WTC11 (cell line): Measurements from ENCODE around the gene ARHGEF28. TPM values are rescaled to one million over a fixed set of nuclear protein-coding genes. Genes with fewer than 3 reads are reported as not detected.

Experiments used
- ATAC-seq: fragments of 200-7000 bp; cut with Tn5 transposase; 2 replicates; pipeline ENCODE4 v1.10.0; 2021; ENCODE audit warnings: mild to moderate bottlenecking, moderate library complexity
- CTCF ChIA-PET: fragments of 300-600 bp; sonication (Branson Sonifier 250); formaldehyde crosslinking; loops from one replicate; lab custom pipeline; 2021; ENCODE audit warnings: antibody characterized with exemption; lab: Charles Lee
- POLR2A ChIA-PET: fragments of 350-600 bp; sonication (Branson Sonifier 250); formaldehyde crosslinking; loops from one replicate; lab custom pipeline; 2021; ENCODE audit warnings: antibody characterized with exemption; lab: Charles Lee
- DNase-seq: peaks from one replicate; pipeline ENCODE4 v3.0.0; 2021; ENCODE audit warnings: low spot score
- H3K27ac Mint-ChIP-seq: 2 replicates; pipeline ENCODE4 v1.8.0; 2021; ENCODE audit warnings: mixed read lengths
- H3K27me3 Mint-ChIP-seq: 2 replicates; pipeline ENCODE4 v1.8.0; 2021; ENCODE audit warnings: low read depth, mild to moderate bottlenecking, moderate library complexity, mixed read lengths
- H3K36me3 Mint-ChIP-seq: 2 replicates; pipeline ENCODE4 v1.8.0; 2021; ENCODE audit warnings: mixed read lengths
- H3K4me1 Mint-ChIP-seq: 2 replicates; pipeline ENCODE4 v1.8.0; 2022; ENCODE audit warnings: mixed read lengths
- H3K4me3 Mint-ChIP-seq: 2 replicates; pipeline ENCODE4 v1.8.0; 2021; ENCODE audit warnings: mild to moderate bottlenecking, moderate library complexity, mixed read lengths
- H3K9me3 Mint-ChIP-seq: 2 replicates; pipeline ENCODE4 v1.8.0; 2021; ENCODE audit warnings: mixed read lengths
- CREB1 ChIP-seq: sonication (generic); formaldehyde crosslinking; IDR thresholded peaks from 2 replicates; pipeline ENCODE4 v1.8.0; 2023; ENCODE audit warnings: mild to moderate bottlenecking, missing genetic modification reagents
- E2F1 ChIP-seq: sonication (generic); formaldehyde crosslinking; IDR thresholded peaks from 2 replicates; pipeline ENCODE4 v1.8.0; 2022; ENCODE audit warnings: mild to moderate bottlenecking, missing genetic modification reagents
- EMX1 ChIP-seq: fragments of 250-450 bp; sonication (Bioruptor Pico); IDR thresholded peaks from 2 replicates; pipeline ENCODE4 v1.8.0; 2021; ENCODE audit warnings: mild to moderate bottlenecking
- FOXK1 ChIP-seq: sonication (generic); formaldehyde crosslinking; IDR thresholded peaks from 2 replicates; pipeline ENCODE4 v1.8.0; 2022; ENCODE audit warnings: mild to moderate bottlenecking, moderate library complexity, missing genetic modification reagents
- GABPB1 ChIP-seq: sonication (generic); formaldehyde crosslinking; IDR thresholded peaks from 2 replicates; pipeline ENCODE4 v1.8.1; 2023; ENCODE audit warnings: mild to moderate bottlenecking, missing genetic modification reagents
- GTF2I ChIP-seq: fragments of 250-450 bp; sonication (Bioruptor Pico); conservative IDR thresholded peaks from 2 replicates; pipeline ENCODE4 v1.4.0; 2021; ENCODE audit warnings: mild to moderate bottlenecking
- HMGA2 ChIP-seq: fragments of 250-450 bp; sonication (Bioruptor Pico); IDR thresholded peaks from 2 replicates; pipeline ENCODE4 v1.4.0; 2021; ENCODE audit warnings: mild to moderate bottlenecking, moderate library complexity
- NFYB ChIP-seq: sonication (generic); formaldehyde crosslinking; conservative IDR thresholded peaks from 2 replicates; pipeline ENCODE4 v1.8.0; 2022; ENCODE audit warnings: low read depth, missing genetic modification reagents
- SMAD4 ChIP-seq: sonication (generic); formaldehyde crosslinking; IDR thresholded peaks from 2 replicates; pipeline ENCODE4 v1.8.0; 2022; ENCODE audit warnings: mild to moderate bottlenecking, missing genetic modification reagents
- SP1 ChIP-seq: sonication (generic); formaldehyde crosslinking; conservative IDR thresholded peaks from 2 replicates; pipeline ENCODE4 v1.8.1; 2022; ENCODE audit warnings: missing genetic modification reagents
- TCF7 ChIP-seq: sonication (generic); formaldehyde crosslinking; IDR thresholded peaks from 2 replicates; pipeline ENCODE4 v1.8.0; 2022; ENCODE audit warnings: mild to moderate bottlenecking, low read depth, missing genetic modification reagents, moderate library complexity
- TEAD1 ChIP-seq: sonication (generic); formaldehyde crosslinking; IDR thresholded peaks from 2 replicates; pipeline ENCODE4 v1.8.0; 2022; ENCODE audit warnings: mild to moderate bottlenecking, missing genetic modification reagents
- ZNF232 ChIP-seq: sonication (generic); formaldehyde crosslinking; IDR thresholded peaks from 2 replicates; pipeline ENCODE4 v1.8.0; 2022; ENCODE audit warnings: mild to moderate bottlenecking, missing genetic modification reagents
- ZNF317 ChIP-seq: sonication (generic); formaldehyde crosslinking; IDR thresholded peaks from 2 replicates; pipeline ENCODE4 v1.8.1; 2023; ENCODE audit warnings: low read depth, mild to moderate bottlenecking, moderate library complexity, missing genetic modification reagents, borderline replicate concordance
- ZNF423 ChIP-seq: fragments of 250-450 bp; sonication (Bioruptor Pico); IDR thresholded peaks from 2 replicates; pipeline ENCODE4 v2.1.2; 2022; ENCODE audit warnings: mild to moderate bottlenecking, moderate library complexity
- total RNA-seq: library from RNA; stranded (reverse); gene quantifications from 3 replicates; pipeline ENCODE4 v1.2.3, GENCODE V29; 2021
- TF ChIP-seq, protein P1 (sequence below): sonication (generic); formaldehyde crosslinking; IDR thresholded peaks from 2 replicates; pipeline ENCODE4 v1.8.0; 2022; ENCODE audit warnings: mild to moderate bottlenecking, missing genetic modification reagents
- TF ChIP-seq, protein P2 (sequence below): fragments of 250-450 bp; sonication (Bioruptor Pico); IDR thresholded peaks from 2 replicates; pipeline ENCODE4 v1.9.0; 2021; ENCODE audit warnings: mild to moderate bottlenecking
- TF ChIP-seq, protein P3 (sequence below): sonication (generic); formaldehyde crosslinking; IDR thresholded peaks from 2 replicates; pipeline ENCODE4 v1.8.0; 2023; ENCODE audit warnings: missing genetic modification reagents, mild to moderate bottlenecking, borderline replicate concordance
- TF ChIP-seq, protein P4 (sequence below): sonication (generic); formaldehyde crosslinking; IDR thresholded peaks from 2 replicates; pipeline ENCODE4 v1.8.0; 2022; ENCODE audit warnings: missing genetic modification reagents

Gene ARHGEF28
- total RNA-seq, 1 experiment from 2014 or later = 0.96 TPM

DNA sequence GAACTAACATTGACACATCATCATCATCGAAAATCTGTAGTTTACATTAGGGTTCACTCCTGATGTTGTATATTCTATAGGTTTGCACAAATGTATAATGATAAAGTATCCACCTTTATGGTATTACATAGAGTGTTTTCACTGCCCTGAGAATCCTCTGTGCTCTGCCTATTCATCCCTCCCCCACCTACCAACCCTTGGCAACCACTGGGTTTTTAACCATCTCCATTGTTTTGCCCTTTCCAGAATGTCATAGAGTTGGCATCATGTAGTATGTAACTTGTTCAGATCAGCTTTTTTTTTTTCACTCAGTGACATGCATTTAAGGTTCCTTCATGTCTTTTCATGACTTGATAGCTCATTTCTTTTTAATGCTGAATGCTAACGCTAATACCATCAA is 106.0 kb downstream of the ARHGEF28 start (continued):
- TF ChIP-seq SP1 (no peak), GTF2I (CRISPR knock-in tag) (no peak), ZNF232 (CRISPR knock-in tag) (no peak)

- no peak overlapping the region for H3K4me3 Mint-ChIP-seq
- no peaks in the 10 kb centered on the region for H3K36me3 Mint-ChIP-seq
- peaks cover 5% of the 10 kb centered on the region; the same call in 1 of the 2 replicates for H3K9me3 Mint-ChIP-seq
- CTCF ChIA-PET = no interaction called here
- no peak overlapping the region for H3K27ac Mint-ChIP-seq
- TF ChIP-seq FOXK1 (no peak), NFYB (CRISPR knock-in tag) (no peak), EMX1 (CRISPR knock-in tag) (no peak), ZNF317 (CRISPR knock-in tag) (no peak), TCF7 (no peak), HMGA2 (CRISPR knock-in tag) (no peak), E2F1 (no peak), ZNF423 (CRISPR knock-in tag) (no peak), ZNF232 (CRISPR knock-in tag) (no peak), GABPB1 (no peak), TEAD1 (no peak), CREB1 (no peak), SMAD4 (CRISPR knock-in tag) (no peak)
- TF ChIP-seq, protein P1, sequence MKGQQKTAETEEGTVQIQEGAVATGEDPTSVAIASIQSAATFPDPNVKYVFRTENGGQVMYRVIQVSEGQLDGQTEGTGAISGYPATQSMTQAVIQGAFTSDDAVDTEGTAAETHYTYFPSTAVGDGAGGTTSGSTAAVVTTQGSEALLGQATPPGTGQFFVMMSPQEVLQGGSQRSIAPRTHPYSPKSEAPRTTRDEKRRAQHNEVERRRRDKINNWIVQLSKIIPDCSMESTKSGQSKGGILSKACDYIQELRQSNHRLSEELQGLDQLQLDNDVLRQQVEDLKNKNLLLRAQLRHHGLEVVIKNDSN (CRISPR knock-in tag) = no peak
- TF ChIP-seq, protein P2, sequence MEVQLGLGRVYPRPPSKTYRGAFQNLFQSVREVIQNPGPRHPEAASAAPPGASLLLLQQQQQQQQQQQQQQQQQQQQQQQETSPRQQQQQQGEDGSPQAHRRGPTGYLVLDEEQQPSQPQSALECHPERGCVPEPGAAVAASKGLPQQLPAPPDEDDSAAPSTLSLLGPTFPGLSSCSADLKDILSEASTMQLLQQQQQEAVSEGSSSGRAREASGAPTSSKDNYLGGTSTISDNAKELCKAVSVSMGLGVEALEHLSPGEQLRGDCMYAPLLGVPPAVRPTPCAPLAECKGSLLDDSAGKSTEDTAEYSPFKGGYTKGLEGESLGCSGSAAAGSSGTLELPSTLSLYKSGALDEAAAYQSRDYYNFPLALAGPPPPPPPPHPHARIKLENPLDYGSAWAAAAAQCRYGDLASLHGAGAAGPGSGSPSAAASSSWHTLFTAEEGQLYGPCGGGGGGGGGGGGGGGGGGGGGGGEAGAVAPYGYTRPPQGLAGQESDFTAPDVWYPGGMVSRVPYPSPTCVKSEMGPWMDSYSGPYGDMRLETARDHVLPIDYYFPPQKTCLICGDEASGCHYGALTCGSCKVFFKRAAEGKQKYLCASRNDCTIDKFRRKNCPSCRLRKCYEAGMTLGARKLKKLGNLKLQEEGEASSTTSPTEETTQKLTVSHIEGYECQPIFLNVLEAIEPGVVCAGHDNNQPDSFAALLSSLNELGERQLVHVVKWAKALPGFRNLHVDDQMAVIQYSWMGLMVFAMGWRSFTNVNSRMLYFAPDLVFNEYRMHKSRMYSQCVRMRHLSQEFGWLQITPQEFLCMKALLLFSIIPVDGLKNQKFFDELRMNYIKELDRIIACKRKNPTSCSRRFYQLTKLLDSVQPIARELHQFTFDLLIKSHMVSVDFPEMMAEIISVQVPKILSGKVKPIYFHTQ (CRISPR knock-in tag) = no peak
- TF ChIP-seq, protein P3, sequence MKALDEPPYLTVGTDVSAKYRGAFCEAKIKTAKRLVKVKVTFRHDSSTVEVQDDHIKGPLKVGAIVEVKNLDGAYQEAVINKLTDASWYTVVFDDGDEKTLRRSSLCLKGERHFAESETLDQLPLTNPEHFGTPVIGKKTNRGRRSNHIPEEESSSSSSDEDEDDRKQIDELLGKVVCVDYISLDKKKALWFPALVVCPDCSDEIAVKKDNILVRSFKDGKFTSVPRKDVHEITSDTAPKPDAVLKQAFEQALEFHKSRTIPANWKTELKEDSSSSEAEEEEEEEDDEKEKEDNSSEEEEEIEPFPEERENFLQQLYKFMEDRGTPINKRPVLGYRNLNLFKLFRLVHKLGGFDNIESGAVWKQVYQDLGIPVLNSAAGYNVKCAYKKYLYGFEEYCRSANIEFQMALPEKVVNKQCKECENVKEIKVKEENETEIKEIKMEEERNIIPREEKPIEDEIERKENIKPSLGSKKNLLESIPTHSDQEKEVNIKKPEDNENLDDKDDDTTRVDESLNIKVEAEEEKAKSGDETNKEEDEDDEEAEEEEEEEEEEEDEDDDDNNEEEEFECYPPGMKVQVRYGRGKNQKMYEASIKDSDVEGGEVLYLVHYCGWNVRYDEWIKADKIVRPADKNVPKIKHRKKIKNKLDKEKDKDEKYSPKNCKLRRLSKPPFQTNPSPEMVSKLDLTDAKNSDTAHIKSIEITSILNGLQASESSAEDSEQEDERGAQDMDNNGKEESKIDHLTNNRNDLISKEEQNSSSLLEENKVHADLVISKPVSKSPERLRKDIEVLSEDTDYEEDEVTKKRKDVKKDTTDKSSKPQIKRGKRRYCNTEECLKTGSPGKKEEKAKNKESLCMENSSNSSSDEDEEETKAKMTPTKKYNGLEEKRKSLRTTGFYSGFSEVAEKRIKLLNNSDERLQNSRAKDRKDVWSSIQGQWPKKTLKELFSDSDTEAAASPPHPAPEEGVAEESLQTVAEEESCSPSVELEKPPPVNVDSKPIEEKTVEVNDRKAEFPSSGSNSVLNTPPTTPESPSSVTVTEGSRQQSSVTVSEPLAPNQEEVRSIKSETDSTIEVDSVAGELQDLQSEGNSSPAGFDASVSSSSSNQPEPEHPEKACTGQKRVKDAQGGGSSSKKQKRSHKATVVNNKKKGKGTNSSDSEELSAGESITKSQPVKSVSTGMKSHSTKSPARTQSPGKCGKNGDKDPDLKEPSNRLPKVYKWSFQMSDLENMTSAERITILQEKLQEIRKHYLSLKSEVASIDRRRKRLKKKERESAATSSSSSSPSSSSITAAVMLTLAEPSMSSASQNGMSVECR = no peak
- TF ChIP-seq, protein P4, sequence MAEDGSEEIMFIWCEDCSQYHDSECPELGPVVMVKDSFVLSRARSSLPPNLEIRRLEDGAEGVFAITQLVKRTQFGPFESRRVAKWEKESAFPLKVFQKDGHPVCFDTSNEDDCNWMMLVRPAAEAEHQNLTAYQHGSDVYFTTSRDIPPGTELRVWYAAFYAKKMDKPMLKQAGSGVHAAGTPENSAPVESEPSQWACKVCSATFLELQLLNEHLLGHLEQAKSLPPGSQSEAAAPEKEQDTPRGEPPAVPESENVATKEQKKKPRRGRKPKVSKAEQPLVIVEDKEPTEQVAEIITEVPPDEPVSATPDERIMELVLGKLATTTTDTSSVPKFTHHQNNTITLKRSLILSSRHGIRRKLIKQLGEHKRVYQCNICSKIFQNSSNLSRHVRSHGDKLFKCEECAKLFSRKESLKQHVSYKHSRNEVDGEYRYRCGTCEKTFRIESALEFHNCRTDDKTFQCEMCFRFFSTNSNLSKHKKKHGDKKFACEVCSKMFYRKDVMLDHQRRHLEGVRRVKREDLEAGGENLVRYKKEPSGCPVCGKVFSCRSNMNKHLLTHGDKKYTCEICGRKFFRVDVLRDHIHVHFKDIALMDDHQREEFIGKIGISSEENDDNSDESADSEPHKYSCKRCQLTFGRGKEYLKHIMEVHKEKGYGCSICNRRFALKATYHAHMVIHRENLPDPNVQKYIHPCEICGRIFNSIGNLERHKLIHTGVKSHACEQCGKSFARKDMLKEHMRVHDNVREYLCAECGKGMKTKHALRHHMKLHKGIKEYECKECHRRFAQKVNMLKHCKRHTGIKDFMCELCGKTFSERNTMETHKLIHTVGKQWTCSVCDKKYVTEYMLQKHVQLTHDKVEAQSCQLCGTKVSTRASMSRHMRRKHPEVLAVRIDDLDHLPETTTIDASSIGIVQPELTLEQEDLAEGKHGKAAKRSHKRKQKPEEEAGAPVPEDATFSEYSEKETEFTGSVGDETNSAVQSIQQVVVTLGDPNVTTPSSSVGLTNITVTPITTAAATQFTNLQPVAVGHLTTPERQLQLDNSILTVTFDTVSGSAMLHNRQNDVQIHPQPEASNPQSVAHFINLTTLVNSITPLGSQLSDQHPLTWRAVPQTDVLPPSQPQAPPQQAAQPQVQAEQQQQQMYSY (CRISPR knock-in tag) = no peak
- ATAC-seq = no peak
- POLR2A ChIA-PET = no interaction called here
- no peaks in the 10 kb centered on the region for H3K4me1 Mint-ChIP-seq
- no peaks in the 10 kb centered on the region; the same call in 1 of the 2 replicates for H3K27me3 Mint-ChIP-seq
- DNase-seq = no peak
Measured at GRCh38 chr5:73733219-73733618, 107.2 kb downstream of the ARHGEF28 start.
